ENCODE measurements around the gene PACRG. TPM values are rescaled to one million over a fixed set of nuclear protein-coding genes. Genes with fewer than 3 reads are reported as not detected.

Gene PACRG
- total RNA-seq, 1 donor: 1.4 TPM

DNA sequence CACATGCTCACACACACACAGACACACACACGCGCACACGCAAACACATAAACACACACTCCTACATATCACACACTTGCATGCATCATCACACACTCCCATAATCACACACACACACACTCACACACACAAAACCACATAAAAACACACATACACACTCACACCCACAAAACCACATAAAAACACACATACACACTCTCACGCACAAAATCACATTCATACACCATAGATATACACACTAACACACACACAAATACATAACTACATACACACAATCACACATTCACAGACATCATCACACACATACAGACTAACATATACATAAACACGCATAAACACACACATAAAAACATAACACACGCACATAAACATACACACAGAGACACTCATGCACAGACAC lies 629.0 kb downstream of the PACRG start:
- Histone ChIP-seq H4K20me1 (ENCODE audit: insufficient read depth, low read length) (no peaks in the 10 kb centered on the region), H3K4me1 (ENCODE audit: insufficient read depth, low read length) (peaks cover 20% of the 10 kb centered on the region), H3K4me3 (ENCODE audit: insufficient read depth, low read length) (no peak overlapping the region), H3K79me2 (ENCODE audit: insufficient read depth, low read length) (no peaks in the 10 kb centered on the region), H2AFZ (ENCODE audit: low read length) (no peak overlapping the region), H3K27ac (ENCODE audit: low read depth, low read length) (no peak overlapping the region), H3K9me3 (ENCODE audit: low read depth, low read length) (no peaks in the 10 kb centered on the region), H3K36me3 (ENCODE audit: insufficient read depth, low read length) (no peaks in the 10 kb centered on the region), H3K27me3 (ENCODE audit: insufficient read depth, low read length) (no peaks in the 10 kb centered on the region), H3K4me2 (ENCODE audit: insufficient read depth, low read length) (no peak overlapping the region)
- TF ChIP-seq, protein P1, sequence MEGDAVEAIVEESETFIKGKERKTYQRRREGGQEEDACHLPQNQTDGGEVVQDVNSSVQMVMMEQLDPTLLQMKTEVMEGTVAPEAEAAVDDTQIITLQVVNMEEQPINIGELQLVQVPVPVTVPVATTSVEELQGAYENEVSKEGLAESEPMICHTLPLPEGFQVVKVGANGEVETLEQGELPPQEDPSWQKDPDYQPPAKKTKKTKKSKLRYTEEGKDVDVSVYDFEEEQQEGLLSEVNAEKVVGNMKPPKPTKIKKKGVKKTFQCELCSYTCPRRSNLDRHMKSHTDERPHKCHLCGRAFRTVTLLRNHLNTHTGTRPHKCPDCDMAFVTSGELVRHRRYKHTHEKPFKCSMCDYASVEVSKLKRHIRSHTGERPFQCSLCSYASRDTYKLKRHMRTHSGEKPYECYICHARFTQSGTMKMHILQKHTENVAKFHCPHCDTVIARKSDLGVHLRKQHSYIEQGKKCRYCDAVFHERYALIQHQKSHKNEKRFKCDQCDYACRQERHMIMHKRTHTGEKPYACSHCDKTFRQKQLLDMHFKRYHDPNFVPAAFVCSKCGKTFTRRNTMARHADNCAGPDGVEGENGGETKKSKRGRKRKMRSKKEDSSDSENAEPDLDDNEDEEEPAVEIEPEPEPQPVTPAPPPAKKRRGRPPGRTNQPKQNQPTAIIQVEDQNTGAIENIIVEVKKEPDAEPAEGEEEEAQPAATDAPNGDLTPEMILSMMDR (IDR thresholded peaks at IDR 0.05; ENCODE audit: extremely low read depth, low read depth, low read length): no peak
- no peak for DNase-seq (ENCODE audit: insufficient read length, low spot score, missing footprints)

DNA sequence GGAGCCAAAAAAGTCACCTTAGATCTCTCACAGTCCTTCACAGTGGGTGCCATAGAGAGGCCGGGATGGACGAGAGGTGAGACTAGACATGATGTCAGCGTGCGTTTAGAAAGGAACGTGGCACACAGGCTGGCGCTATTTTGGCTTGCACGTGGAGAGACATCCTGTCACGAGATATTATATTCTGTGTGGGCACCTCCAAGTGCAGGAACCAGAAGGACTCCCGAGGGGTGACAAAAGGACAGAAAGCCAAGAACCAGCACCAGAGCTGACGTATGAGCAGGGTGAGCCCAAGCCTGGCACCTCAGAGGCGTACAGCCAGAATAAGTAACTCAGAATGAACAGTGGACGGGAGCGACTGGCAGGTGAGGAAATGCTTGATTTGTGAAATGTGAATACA lies 636.9 kb downstream of the PACRG start:
- Histone ChIP-seq H2AFZ (ENCODE audit: low read length) (no peak overlapping the region), H3K79me2 (ENCODE audit: insufficient read depth, low read length) (no peaks in the 10 kb centered on the region), H3K36me3 (ENCODE audit: insufficient read depth, low read length) (no peaks in the 10 kb centered on the region), H3K27ac (ENCODE audit: low read depth, low read length) (no peak overlapping the region), H3K4me3 (ENCODE audit: insufficient read depth, low read length) (no peak overlapping the region), H4K20me1 (ENCODE audit: insufficient read depth, low read length) (no peaks in the 10 kb centered on the region), H3K4me2 (ENCODE audit: insufficient read depth, low read length) (no peak overlapping the region), H3K9me3 (ENCODE audit: low read depth, low read length) (no peaks in the 10 kb centered on the region), H3K4me1 (ENCODE audit: insufficient read depth, low read length) (no peaks in the 10 kb centered on the region), H3K27me3 (ENCODE audit: insufficient read depth, low read length) (peaks cover 3% of the 10 kb centered on the region)
- TF ChIP-seq, protein P1 (IDR thresholded peaks at IDR 0.05; ENCODE audit: extremely low read depth, low read depth, low read length): no peak
- DNase-seq (ENCODE audit: insufficient read length, low spot score, missing footprints): no peak

Small RNA genes lying within 50 kb of the gene (small RNA-seq; reads per million reads assigned to genes)
- not detected for gene AL031121.1
- not detected for gene AL590286.1

Other genes starting within 250 kb of the PACRG start
- 2.9 and 4.7 TPM in 2 replicates for gene PRKN, start 208 bp upstream of the PACRG start, total RNA-seq